Esophagus squamous epithelium (tissue), 5 donors: ENCODE measurements around the gene PDZRN3. TPM values are rescaled to one million over a fixed set of nuclear protein-coding genes. Genes with fewer than 3 reads are reported as not detected.

Source experiments
- DNase-seq: peaks from one replicate; lab custom pipeline; 2025; lab: John Stamatoyannopoulos, UW
- H3K27ac ChIP-seq, 4 donors: fragments of 200-600 bp; sonication (generic); one replicate each; pipeline ENCODE4 v1.5.1; 2016 to 2019; ENCODE audit warnings: mild to moderate bottlenecking in 1 of 4
- H3K27me3 ChIP-seq, 4 donors: fragments of 200-600 bp; sonication (generic); 1 replicate in 3 of 4; 2 replicates in 1 of 4; pipeline versions ENCODE4 v1.5.1 to v1.6.0; 2017 to 2021; ENCODE audit warnings: antibody characterized with exemption in 1 of 4
- H3K36me3 ChIP-seq, 3 donors: fragments of 200-600 bp; sonication (generic); one replicate each; pipeline ENCODE4 v1.5.1; 2016 to 2019
- H3K4me1 ChIP-seq, 3 donors: fragments of 200-600 bp; sonication (generic); one replicate each; pipeline ENCODE4 v1.5.1; 2017 to 2019
- H3K4me3 ChIP-seq, 4 donors: fragments of 200-600 bp; sonication (generic); 1 replicate in 3 of 4; 2 replicates in 1 of 4; pipeline ENCODE4 v1.5.1; 2016 to 2019; ENCODE audit warnings: mild to moderate bottlenecking in 2 of 4, moderate library complexity in 1 of 4
- H3K9me3 ChIP-seq, 3 donors: fragments of 200-600 bp; sonication (generic); one replicate each; pipeline ENCODE4 v1.5.1; 2016 to 2019
- CTCF ChIP-seq, 6 experiments: fragments of 450-650 bp in 4 of 6; fragments of 200-600 bp in 2 of 6; sonication (generic) in 2 of 6; IDR thresholded peaks; one replicate each; pipeline ENCODE4 v1.5.1; 2016 to 2019; ENCODE audit warnings: antibody characterized with exemption in 6 of 6, mild to moderate bottlenecking in 4 of 6, moderate library complexity in 4 of 6
- POLR2A ChIP-seq, 4 donors: fragments of 450-650 bp; IDR thresholded peaks; one replicate each; pipeline ENCODE4 v1.6.1; 2017; ENCODE audit warnings: antibody characterized with exemption in 4 of 4, mild to moderate bottlenecking in 4 of 4, moderate library complexity in 3 of 4
- WGBS, 2 donors: methylation state at CpG; one replicate each; pipeline ENCODE4 v1.1.5; 2018; 5-methylcytosine and 5-hydroxymethylcytosine counted together
- intact Hi-C: fragments of 100-400 bp; cut with DNase I; formaldehyde crosslinking; loops from one replicate; pipeline ENCODE4 v1.15.0; 2022
- total RNA-seq, 4 donors: library from RNA; depleted of rRNA; stranded (reverse); fragments of >200 nt; gene quantifications; one replicate each; pipeline ENCODE4 v1.1.0, GENCODE V29; 2016
- donor health status: DM: yes; HTN: yes; CAD: no.

PDZRN3 gene
- total RNA-seq, 4 donors from 2014 or later: 22.1 to 54.9 (median 38.9) TPM

GRCh38 chr3:73575953-73576352, 48.8 kb downstream of the PDZRN3 start:
- 79 to 84% methylated on average over 3 of the region's 3 CpGs for WGBS, 2 donors
- DNase-seq: no peak
- H3K27ac ChIP-seq: no peak overlapping the region
- no peaks in the 10 kb centered on the region for H3K36me3 ChIP-seq
- H3K27me3 ChIP-seq: no peaks in the 10 kb centered on the region
- H3K4me1 ChIP-seq: peaks cover 0 to 35% (median 4%) of the 10 kb centered on the region in 3 donors
- intact Hi-C loops: no loop called here
- no peak overlapping the region for H3K4me3 ChIP-seq
- no peaks in the 10 kb centered on the region for H3K9me3 ChIP-seq
- TF ChIP-seq CTCF (IDR thresholded peaks at IDR 0.05) (no peak), POLR2A (IDR thresholded peaks at IDR 0.05) (no peak)

- intact Hi-C loops: no loop called here
- Histone ChIP-seq H3K27me3 (no peaks in the 10 kb centered on the region), H3K9me3 (no peaks in the 10 kb centered on the region), H3K36me3 (no peaks in the 10 kb centered on the region), H3K4me3 (no peak overlapping the region), H3K27ac (no peak overlapping the region), H3K4me1 (peaks cover 0 to 31% (median 4%) of the 10 kb centered on the region in 3 donors)
- WGBS, 2 donors: 24 to 47% methylated on average over 2 of the region's 2 CpGs
- TF ChIP-seq CTCF (IDR thresholded peaks at IDR 0.05) (no peak), POLR2A (IDR thresholded peaks at IDR 0.05) (no peak)
- no peak for DNase-seq
Observed at GRCh38 chr3:73575519-73575918, 49.2 kb downstream of the PDZRN3 start.

GRCh38 chr3:73573204-73573603, 51.5 kb downstream of the PDZRN3 start:
- no peak for TF ChIP-seq POLR2A (IDR thresholded peaks at IDR 0.05)
- no peak for TF ChIP-seq CTCF (IDR thresholded peaks at IDR 0.05)
- no peaks in the 10 kb centered on the region for H3K36me3 ChIP-seq
- 76 to 77% methylated on average over 2 of the region's 2 CpGs for WGBS, 2 donors
- DNase-seq: no peak
- intact Hi-C loops: no loop called here
- H3K4me1 ChIP-seq: peaks cover 0 to 32% (median 4%) of the 10 kb centered on the region in 3 donors
- peaks cover 0 to 3% (median 0%) of the 10 kb centered on the region in 4 donors for H3K27me3 ChIP-seq
- H3K4me3 ChIP-seq: no peak overlapping the region
- H3K9me3 ChIP-seq: no peaks in the 10 kb centered on the region
- H3K27ac ChIP-seq: no peak overlapping the region

- Histone ChIP-seq H3K9me3 (no peaks in the 10 kb centered on the region), H3K27ac (no peak overlapping the region), H3K4me1 (peaks cover 0 to 32% (median 1%) of the 10 kb centered on the region in 3 donors), H3K36me3 (no peaks in the 10 kb centered on the region), H3K4me3 (no peak overlapping the region), H3K27me3 (peaks cover 0 to 3% (median 0%) of the 10 kb centered on the region in 4 donors)
- intact Hi-C loops: no loop called here
- no peak for DNase-seq
- TF ChIP-seq CTCF (IDR thresholded peaks at IDR 0.05): no peak
- TF ChIP-seq POLR2A (IDR thresholded peaks at IDR 0.05): no peak
- 54 to 83% methylated on average over 3 of the region's 3 CpGs for WGBS, 2 donors
Observed at GRCh38 chr3:73572368-73572767, 52.4 kb downstream of the PDZRN3 start.

- Histone ChIP-seq H3K4me3 (no peak overlapping the region), H3K9me3 (no peaks in the 10 kb centered on the region), H3K36me3 (no peaks in the 10 kb centered on the region), H3K27me3 (peaks cover 0 to 3% (median 0%) of the 10 kb centered on the region in 4 donors), H3K27ac (no peak overlapping the region), H3K4me1 (peaks cover 0 to 24% (median 0%) of the 10 kb centered on the region in 3 donors)
- WGBS, 2 donors: 47 to 50% methylated on average over 8 to 9 of the region's 10 CpGs
- no peak for DNase-seq
- intact Hi-C loops: no loop called here
- no peak for TF ChIP-seq CTCF (IDR thresholded peaks at IDR 0.05)
- TF ChIP-seq POLR2A (IDR thresholded peaks at IDR 0.05): no peak
Observed at GRCh38 chr3:73571238-73571794, 53.4 kb downstream of the PDZRN3 start.
